Osteoblast (primary cell): Measurements from ENCODE around the gene SLC16A5. TPM values are rescaled to one million over a fixed set of nuclear protein-coding genes. Genes with fewer than 3 reads are reported as not detected.

Source experiments
- DNase-seq: peaks from one replicate; pipeline ENCODE4 v3.0.0; 2011; ENCODE audit warnings: low spot score, mixed read lengths; ENCODE audit not compliant: insufficient read length; ENCODE audit errors: missing footprints
- H2AFZ ChIP-seq: 2 replicates; pipeline ENCODE4 v1.6.0; 2011; ENCODE audit warnings: mild to moderate bottlenecking, low read length
- H3K27ac ChIP-seq: 2 replicates; pipeline ENCODE4 v1.5.1; 2011; ENCODE audit warnings: mild to moderate bottlenecking, low read depth, low read length, moderate library complexity
- H3K27me3 ChIP-seq: 2 replicates; pipeline ENCODE4 v1.6.0; 2012; ENCODE audit warnings: mild to moderate bottlenecking, control low read depth, inconsistent platforms, low read length, moderate library complexity; ENCODE audit not compliant: insufficient read depth
- H3K36me3 ChIP-seq: 2 replicates; pipeline ENCODE4 v1.5.1; 2011; ENCODE audit warnings: mild to moderate bottlenecking, low read length, control low read depth, moderate library complexity; ENCODE audit not compliant: insufficient read depth
- H3K4me1 ChIP-seq: 2 replicates; pipeline ENCODE4 v1.5.1; 2011; ENCODE audit warnings: mild to moderate bottlenecking, low read length, control low read depth, moderate library complexity; ENCODE audit not compliant: insufficient read depth
- H3K4me2 ChIP-seq: 2 replicates; pipeline ENCODE4 v1.6.0; 2011; ENCODE audit warnings: mild to moderate bottlenecking, low read length; ENCODE audit not compliant: insufficient read depth
- H3K4me3 ChIP-seq: fragments of 200-600 bp; sonication (generic); 3 replicates; pipeline ENCODE4 v1.5.1; 2012; ENCODE audit warnings: mild to moderate bottlenecking, low read length, inconsistent platforms; ENCODE audit not compliant: insufficient read depth
- H3K79me2 ChIP-seq: 2 replicates; pipeline ENCODE4 v1.6.0; 2012; ENCODE audit warnings: mild to moderate bottlenecking, low read length, control low read depth, inconsistent platforms; ENCODE audit not compliant: insufficient read depth
- H3K9me3 ChIP-seq: 2 replicates; pipeline ENCODE4 v1.5.1; 2011; ENCODE audit warnings: low read depth, low read length, control low read depth
- H4K20me1 ChIP-seq: 2 replicates; pipeline ENCODE4 v1.6.0; 2012; ENCODE audit warnings: mild to moderate bottlenecking, low read length, control low read depth; ENCODE audit not compliant: insufficient read depth
- CTCF ChIP-seq: IDR thresholded peaks from 2 replicates; pipeline ENCODE4 v1.5.1; 2011; ENCODE audit warnings: mild to moderate bottlenecking, low read depth, low read length, moderate library complexity; ENCODE audit errors: extremely low read depth
- total RNA-seq: library from RNA; depleted of rRNA; stranded (reverse); fragments of >200 nt; gene quantifications from 2 replicates; pipeline ENCODE4 v1.2.3, GENCODE V29; 2012

Gene SLC16A5
- total RNA-seq, 1 donor = 16.3 TPM

- peaks cover 10% of the 10 kb centered on the region for H3K36me3 ChIP-seq
- DNase-seq = peak; percentile 51
- H2AFZ ChIP-seq = no peak overlapping the region
- no peaks in the 10 kb centered on the region for H3K27me3 ChIP-seq
- H3K4me2 ChIP-seq = no peak overlapping the region
- peaks cover 17% of the 10 kb centered on the region for H3K4me1 ChIP-seq
- no peak overlapping the region for H3K4me3 ChIP-seq
- peaks cover 29% of the 10 kb centered on the region for H3K79me2 ChIP-seq
- no peak overlapping the region for H3K27ac ChIP-seq
- no peaks in the 10 kb centered on the region for H3K9me3 ChIP-seq
- TF ChIP-seq CTCF = no peak
- H4K20me1 ChIP-seq = peaks cover 13% of the 10 kb centered on the region
These were observed 5.9 kb downstream of the SLC16A5 start for GRCh38 chr17:75093548-75094158.

GRCh38 chr17:75094871-75095399, 7.2 kb downstream of the SLC16A5 start:
- DNase-seq = peak; percentile 49
- Histone ChIP-seq H3K36me3 (peaks cover 12% of the 10 kb centered on the region), H3K27me3 (no peaks in the 10 kb centered on the region), H3K4me3 (no peak overlapping the region), H3K9me3 (no peaks in the 10 kb centered on the region), H4K20me1 (peaks cover 13% of the 10 kb centered on the region), H2AFZ (no peak overlapping the region), H3K27ac (no peak overlapping the region), H3K4me2 (no peak overlapping the region), H3K79me2 (peaks cover 25% of the 10 kb centered on the region), H3K4me1 (peaks cover 10% of the 10 kb centered on the region)
- no peak for TF ChIP-seq CTCF

GRCh38 chr17:75096082-75096625, 8.4 kb downstream of the SLC16A5 start:
- Histone ChIP-seq H3K79me2 (peaks cover 20% of the 10 kb centered on the region), H3K27ac (no peak overlapping the region), H3K36me3 (peaks cover 20% of the 10 kb centered on the region), H3K4me2 (no peak overlapping the region), H2AFZ (no peak overlapping the region), H4K20me1 (peaks cover 10% of the 10 kb centered on the region), H3K4me1 (peaks cover 7% of the 10 kb centered on the region), H3K4me3 (peak overlapping the region; percentile 25), H3K9me3 (no peaks in the 10 kb centered on the region), H3K27me3 (no peaks in the 10 kb centered on the region)
- peak; percentile 96 for DNase-seq
- no peak for TF ChIP-seq CTCF

- Histone ChIP-seq H3K9me3 (no peaks in the 10 kb centered on the region), H3K4me2 (no peak overlapping the region), H3K4me1 (peaks cover 6% of the 10 kb centered on the region), H3K36me3 (peaks cover 20% of the 10 kb centered on the region), H4K20me1 (no peaks in the 10 kb centered on the region), H3K4me3 (no peak overlapping the region), H3K27me3 (no peaks in the 10 kb centered on the region), H3K27ac (no peak overlapping the region), H3K79me2 (peaks cover 6% of the 10 kb centered on the region), H2AFZ (no peak overlapping the region)
- peak; percentile 73 for DNase-seq
- no peak for TF ChIP-seq CTCF
These were observed 10.1 kb downstream of the SLC16A5 start for GRCh38 chr17:75097865-75098264.
